ENCODE results near the gene DBT. TPM values are rescaled to one million over a fixed set of nuclear protein-coding genes. Genes with fewer than 3 reads are reported as not detected.
"Not testable (repeated sequence)": the region's sequence is repeated elsewhere in the genome, so short reads cannot be mapped to it uniquely, and the experiment has no call there.

Gene DBT
- total RNA-seq = 10 to 100 TPM; 11.0 to 12.8 TPM

DNA sequence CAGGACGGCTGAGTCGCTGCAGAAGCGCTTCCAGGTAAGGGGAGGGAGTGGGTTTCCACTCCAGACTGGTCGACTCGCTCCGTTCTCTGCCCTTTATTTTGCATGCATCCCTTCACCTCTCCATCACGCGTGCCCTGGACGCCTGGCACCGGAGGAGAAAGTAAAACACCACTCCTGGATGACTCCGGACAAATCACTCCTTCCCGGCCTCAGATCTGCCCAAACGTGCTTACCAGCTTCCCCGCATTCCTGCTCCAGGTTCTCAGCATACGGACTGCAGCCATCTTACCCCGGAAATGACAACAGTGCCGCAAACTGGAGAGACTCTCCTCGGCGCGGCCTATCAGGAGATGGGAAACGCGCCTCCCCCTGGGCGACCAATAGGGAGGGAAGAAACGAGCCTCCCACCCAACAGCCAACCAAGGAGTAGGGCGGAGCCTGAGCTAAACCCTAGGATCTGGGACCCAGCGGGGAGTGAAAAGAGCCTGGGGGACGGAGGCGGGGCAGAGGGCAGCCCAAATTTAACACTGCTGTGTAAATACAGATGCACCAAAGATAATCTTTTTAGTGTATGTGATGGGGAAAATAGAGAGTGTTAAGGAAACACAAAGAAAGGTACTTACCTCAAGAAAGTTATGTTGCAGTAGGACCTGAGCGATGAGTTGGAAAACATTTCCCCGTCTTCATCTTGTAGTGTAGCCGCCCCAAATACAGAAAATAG, at the start of gene DBT:
Gene DBT (minus strand): TSS at position 298 of the 721 bp plus-strand sequence. CDS start 14 bp downstream, at position 284.
- ChIA-PET POLR2A (interaction anchor here (0.5 to 1.4 kb wide), 5 partner anchors 11 to 171 kb away, joined by 3 to 9 read pairs (median 5); partner anchors contain the start of gene RTCA), CTCF (interaction anchor here (0.6 to 3.1 kb wide), 8 partner anchors 9 to 296 kb away, joined by 3 to 16 read pairs (median 4); partner anchors contain the start of genes RTCA and TRMT13)
- ATAC-seq (peak; percentile 100), DNase-seq (peak; percentile 96)
- H3K9me3 Mint-ChIP-seq (ENCODE audit: low read depth) = no peaks in the 10 kb centered on the region
- H3K4me1 Mint-ChIP-seq = peaks cover 16% of the 10 kb centered on the region
- H3K27me3 Mint-ChIP-seq = no peaks in the 10 kb centered on the region
- intact Hi-C loops (cut with DNase I, micrococcal nuclease) = loop anchor here (1.0 to 2.0 kb wide), 7 partner anchors 17 to 399 kb away; partner anchors contain the start of genes RTCA (in 2 of the 2), AGL (in 1 of the 2), SASS6 (in 1 of the 2) and SLC35A3 (in 1 of the 2)
- no peak within 1 kb of the TSS for H3K27ac Mint-ChIP-seq
- no peak within 1 kb of the TSS for H3K4me3 Mint-ChIP-seq
- peaks cover 2% of the 10 kb centered on the region for H3K36me3 Mint-ChIP-seq (ENCODE audit: low read depth)

- Mint-ChIP-seq H3K4me3 (no peak overlapping the region), H3K9me3 (ENCODE audit: low read depth) (peaks cover 3% of the 10 kb centered on the region), H3K4me1 (peaks cover 8% of the 10 kb centered on the region), H3K27ac (no peak overlapping the region), H3K27me3 (no peaks in the 10 kb centered on the region), H3K36me3 (ENCODE audit: low read depth) (peaks cover 7% of the 10 kb centered on the region)
- ChIA-PET CTCF (interaction anchor here (0.8 to 1.4 kb wide), 4 partner anchors 59 to 194 kb away, joined by 3 to 5 read pairs (median 4); no protein-coding TSS in a partner anchor), POLR2A (interaction anchor here (0.7 kb wide), 1 partner anchor 24 kb away, joined by 3 read pairs; no protein-coding TSS in a partner anchor)
- intact Hi-C loops (cut with DNase I, micrococcal nuclease) = no loop called here
- ATAC-seq = no peak
- DNase-seq = no peak
Measured at GRCh38 chr1:100298512-100298911, 48.9 kb upstream of the DBT start.

GRCh38 chr1:100296997-100297396, 47.4 kb upstream of the DBT start:
- POLR2A ChIA-PET, H3K27me3 Mint-ChIP-seq: not testable (repeated sequence)

DNA sequence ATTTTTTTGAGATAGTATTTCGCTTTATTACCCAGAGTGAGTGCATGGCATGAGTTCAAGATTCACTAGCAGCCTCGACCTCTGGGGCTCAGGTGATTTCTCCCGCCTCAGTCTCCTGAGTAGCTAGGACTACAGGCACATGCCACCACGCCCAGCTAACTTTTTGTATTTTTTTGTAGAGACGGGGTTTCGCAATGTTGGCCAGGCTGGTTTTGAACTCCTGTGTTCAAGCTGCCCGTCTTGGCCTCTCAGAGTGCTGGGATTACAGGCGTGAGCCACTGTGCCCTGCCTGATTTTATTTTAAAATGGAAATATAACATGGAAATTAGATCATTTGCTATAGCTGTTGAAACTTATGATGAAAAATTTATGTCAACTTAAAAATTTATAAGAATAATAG, 46.5 kb upstream of the DBT start:
- no peak overlapping the region for H3K27ac Mint-ChIP-seq
- intact Hi-C loops (cut with DNase I, micrococcal nuclease) = no loop called here
- no peak for ATAC-seq
- peaks cover 3% of the 10 kb centered on the region for H3K9me3 Mint-ChIP-seq (ENCODE audit: low read depth)
- DNase-seq = no peak
- peaks cover 17% of the 10 kb centered on the region for H3K4me1 Mint-ChIP-seq
- CTCF ChIA-PET = interaction anchor here (0.6 to 1.0 kb wide), 2 partner anchors 163 to 168 kb away, joined by 3 to 4 read pairs; no protein-coding TSS in a partner anchor
- POLR2A ChIA-PET = interaction anchor here (0.6 to 0.7 kb wide), 2 partner anchors 14 to 529 kb away, joined by 3 read pairs; partner anchors contain the start of gene FRRS1
- H3K36me3 Mint-ChIP-seq (ENCODE audit: low read depth) = peaks cover 16% of the 10 kb centered on the region
- no peaks in the 10 kb centered on the region for H3K27me3 Mint-ChIP-seq
- H3K4me3 Mint-ChIP-seq = no peak overlapping the region

More at GRCh38 chr1:100296997-100297396, 47.4 kb upstream of the DBT start:
- peaks cover 16% of the 10 kb centered on the region for H3K36me3 Mint-ChIP-seq (ENCODE audit: low read depth)
- H3K4me1 Mint-ChIP-seq = peaks cover 17% of the 10 kb centered on the region
- H3K9me3 Mint-ChIP-seq (ENCODE audit: low read depth); intact Hi-C loops (cut with DNase I, micrococcal nuclease); DNase-seq; H3K4me3 Mint-ChIP-seq; H3K27ac Mint-ChIP-seq; ATAC-seq: not testable (repeated sequence)
- CTCF ChIA-PET = interaction anchor here (0.6 kb wide), 1 partner anchor 577 kb away, joined by 3 read pairs; no protein-coding TSS in a partner anchor

- DNase-seq (no peak), ATAC-seq (peak; percentile 65)
- peaks cover 25% of the 10 kb centered on the region for H3K36me3 Mint-ChIP-seq (ENCODE audit: low read depth)
- POLR2A ChIA-PET = no interaction called here
- intact Hi-C loops (cut with DNase I, micrococcal nuclease) = no loop called here
- peaks cover 8% of the 10 kb centered on the region for H3K4me1 Mint-ChIP-seq
- peaks cover 3% of the 10 kb centered on the region for H3K9me3 Mint-ChIP-seq (ENCODE audit: low read depth)
- H3K4me3 Mint-ChIP-seq = no peak overlapping the region
- CTCF ChIA-PET = no interaction called here
- no peaks in the 10 kb centered on the region for H3K27me3 Mint-ChIP-seq
- H3K27ac Mint-ChIP-seq = peak overlapping the region; percentile 59
Measured at GRCh38 chr1:100292711-100293110, 43.1 kb upstream of the DBT start.

DNA sequence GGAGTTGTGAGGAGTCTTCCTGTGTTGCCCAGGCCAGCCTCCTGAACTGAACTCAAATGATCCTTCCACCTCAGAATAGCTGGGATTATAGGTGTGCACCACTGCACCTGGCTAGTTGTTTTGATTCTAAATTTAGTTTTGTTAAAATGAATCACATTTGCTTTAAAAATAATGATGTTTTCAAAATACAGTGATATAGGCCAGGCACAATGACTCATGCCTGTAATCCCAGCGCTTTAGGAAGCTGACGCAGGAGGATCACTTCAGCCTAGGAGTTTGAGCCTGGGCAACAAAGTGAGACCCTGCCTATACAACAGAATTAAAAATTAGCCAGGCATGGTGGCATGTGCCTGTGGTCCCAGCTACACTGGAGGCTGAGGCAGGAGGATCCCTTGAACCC, 40.7 kb upstream of the DBT start:
- POLR2A ChIA-PET = no interaction called here

DNA sequence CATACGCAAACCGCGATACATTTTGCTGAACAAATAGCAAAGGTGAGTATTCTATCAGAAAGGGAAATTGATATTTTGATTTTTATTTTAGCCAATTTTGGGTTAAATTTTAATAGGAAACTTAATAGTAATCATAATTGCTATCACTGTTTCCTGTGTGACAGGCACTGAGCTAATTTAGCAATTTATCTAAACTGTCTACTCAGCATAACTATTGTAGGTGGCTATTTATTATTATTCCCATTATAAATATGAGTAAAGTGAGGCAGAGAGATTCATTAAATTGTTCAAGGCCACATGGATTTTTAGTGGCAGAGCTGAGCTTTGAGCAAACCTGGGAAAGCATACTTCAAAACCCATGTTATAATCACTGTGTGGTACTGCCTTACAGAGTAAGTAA, 37.5 kb upstream of the DBT start:
- DNase-seq = no peak
- H3K9me3 Mint-ChIP-seq (ENCODE audit: low read depth) = no peaks in the 10 kb centered on the region
- no peak overlapping the region for H3K27ac Mint-ChIP-seq
- ChIA-PET POLR2A (no interaction called here), CTCF (interaction anchor here (0.7 kb wide), 1 partner anchor 474 kb away, joined by 3 read pairs; no protein-coding TSS in a partner anchor)
- no peaks in the 10 kb centered on the region for H3K27me3 Mint-ChIP-seq
- peaks cover 29% of the 10 kb centered on the region for H3K36me3 Mint-ChIP-seq (ENCODE audit: low read depth)
- ATAC-seq = no peak
- intact Hi-C loops (cut with DNase I, micrococcal nuclease) = no loop called here
- H3K4me1 Mint-ChIP-seq = no peaks in the 10 kb centered on the region
- H3K4me3 Mint-ChIP-seq = no peak overlapping the region

More for the DNA sequence above, 40.7 kb upstream of the DBT start:
- Mint-ChIP-seq H3K36me3 (ENCODE audit: low read depth) (peaks cover 31% of the 10 kb centered on the region), H3K4me3 (no peak overlapping the region), H3K27me3 (no peaks in the 10 kb centered on the region), H3K9me3 (ENCODE audit: low read depth) (no peaks in the 10 kb centered on the region), H3K27ac (no peak overlapping the region), H3K4me1 (peaks cover 8% of the 10 kb centered on the region)
- ATAC-seq (no peak), DNase-seq (no peak)
- intact Hi-C loops (cut with DNase I, micrococcal nuclease) = no loop called here
- CTCF ChIA-PET = interaction anchor here (0.6 to 1.4 kb wide), 6 partner anchors 10 to 169 kb away, joined by 3 to 9 read pairs (median 4); no protein-coding TSS in a partner anchor

DNA sequence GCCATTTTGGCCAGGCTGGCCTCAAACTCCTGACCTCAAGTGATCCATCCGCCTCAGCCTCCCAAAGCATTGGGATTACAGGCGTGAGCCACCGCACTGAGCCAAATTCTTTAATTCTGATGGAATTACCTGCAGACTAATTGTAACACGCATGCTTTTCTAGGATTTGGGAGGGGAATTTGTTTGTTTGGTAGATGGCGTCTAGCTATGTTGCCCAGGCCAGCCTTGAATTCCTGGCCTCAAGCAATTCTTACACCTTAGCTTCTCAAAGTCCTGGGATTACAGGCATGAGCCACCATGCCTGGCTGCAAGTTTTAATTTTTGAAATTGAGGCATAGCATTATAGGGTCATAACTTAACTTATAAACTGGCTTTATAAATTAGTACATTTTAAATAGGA, 35.0 kb upstream of the DBT start:
- Mint-ChIP-seq H3K9me3 (ENCODE audit: low read depth) (no peaks in the 10 kb centered on the region), H3K4me3 (no peak overlapping the region), H3K4me1 (peaks cover 4% of the 10 kb centered on the region), H3K27me3 (no peaks in the 10 kb centered on the region), H3K27ac (no peak overlapping the region), H3K36me3 (ENCODE audit: low read depth) (peaks cover 35% of the 10 kb centered on the region)
- DNase-seq (no peak), ATAC-seq (no peak)
- ChIA-PET CTCF (interaction anchor here (0.8 to 1.2 kb wide), 3 partner anchors 9 to 175 kb away, joined by 3 to 4 read pairs (median 3); no protein-coding TSS in a partner anchor), POLR2A (no interaction called here)
- intact Hi-C loops (cut with DNase I, micrococcal nuclease) = no loop called here

GRCh38 chr1:100279954-100280682, 30.5 kb upstream of the DBT start:
- Mint-ChIP-seq H3K4me3 (no peak overlapping the region), H3K27ac (no peak overlapping the region), H3K27me3 (no peaks in the 10 kb centered on the region), H3K9me3 (ENCODE audit: low read depth) (no peaks in the 10 kb centered on the region), H3K36me3 (ENCODE audit: low read depth) (peaks cover 52% of the 10 kb centered on the region), H3K4me1 (peaks cover 10% of the 10 kb centered on the region)
- POLR2A ChIA-PET = no interaction called here
- ATAC-seq = no peak
- intact Hi-C loops (cut with DNase I, micrococcal nuclease) = no loop called here
- CTCF ChIA-PET = interaction anchor here (1.0 to 1.1 kb wide), 2 partner anchors 10 to 78 kb away, joined by 3 read pairs; no protein-coding TSS in a partner anchor
- no peak for DNase-seq

GRCh38 chr1:100279358-100279923, 29.8 kb upstream of the DBT start:
- intact Hi-C loops (cut with DNase I, micrococcal nuclease) = no loop called here
- ChIA-PET POLR2A (interaction anchor here (0.6 kb wide), 1 partner anchor 119 kb away, joined by 10 read pairs; no protein-coding TSS in a partner anchor), CTCF (interaction anchor here (0.7 to 1.1 kb wide), 2 partner anchors 79 to 180 kb away, joined by 3 read pairs; no protein-coding TSS in a partner anchor)
- no peaks in the 10 kb centered on the region for H3K9me3 Mint-ChIP-seq (ENCODE audit: low read depth)
- peak overlapping the region; percentile 12 for H3K27ac Mint-ChIP-seq
- H3K36me3 Mint-ChIP-seq (ENCODE audit: low read depth) = peaks cover 53% of the 10 kb centered on the region
- no peak for DNase-seq
- peaks cover 10% of the 10 kb centered on the region for H3K4me1 Mint-ChIP-seq
- no peak overlapping the region for H3K4me3 Mint-ChIP-seq
- no peaks in the 10 kb centered on the region for H3K27me3 Mint-ChIP-seq
- no peak for ATAC-seq

GRCh38 chr1:100277866-100278265, 28.2 kb upstream of the DBT start:
- peak; percentile 37 for DNase-seq

More at GRCh38 chr1:100277866-100278265, 28.2 kb upstream of the DBT start:
- H3K27me3 Mint-ChIP-seq = no peaks in the 10 kb centered on the region
- no peaks in the 10 kb centered on the region for H3K9me3 Mint-ChIP-seq (ENCODE audit: low read depth)
- peak overlapping the region; percentile 16 for H3K27ac Mint-ChIP-seq
- intact Hi-C loops (cut with DNase I, micrococcal nuclease) = loop anchor here in 1 of 2 experiments (2.0 kb wide), 1 partner anchor 181 kb away; no protein-coding TSS in a partner anchor
- peaks cover 13% of the 10 kb centered on the region for H3K4me1 Mint-ChIP-seq
- H3K4me3 Mint-ChIP-seq = no peak overlapping the region
- ATAC-seq = peak; percentile 47
- peaks cover 60% of the 10 kb centered on the region for H3K36me3 Mint-ChIP-seq (ENCODE audit: low read depth)
- ChIA-PET CTCF (interaction anchor here (0.9 kb wide), 1 partner anchor 181 kb away, joined by 3 read pairs; no protein-coding TSS in a partner anchor), POLR2A (no interaction called here)

All from activated CD4-positive, alpha-beta T cell treated with anti-CD3 and anti-CD28 coated beads for 36 hours (primary cell).